ENCODE measurements around the gene SLC8B1.

Gene SLC8B1

GRCh38 chr12:113295886-113296556, 38.9 kb downstream of the SLC8B1 start:
- DNase-seq (ENCODE audit: low read depth) = no peak

GRCh38 chr12:113293100-113293499, 41.8 kb downstream of the SLC8B1 start:
- no peak overlapping the region for H3K4me3 ChIP-seq (ENCODE audit: low read length)
- TF ChIP-seq CTCF (conservative IDR thresholded peaks at IDR 0.05; ENCODE audit: low read depth, low read length) = no peak
- DNase-seq (ENCODE audit: low read depth) = no peak

More at GRCh38 chr12:113295886-113296556, 38.9 kb downstream of the SLC8B1 start:
- H3K4me3 ChIP-seq (ENCODE audit: low read length) = no peak overlapping the region
- TF ChIP-seq CTCF (conservative IDR thresholded peaks at IDR 0.05; ENCODE audit: low read depth, low read length) = no peak

- DNase-seq (ENCODE audit: low read depth) = no peak
- no peak for TF ChIP-seq CTCF (conservative IDR thresholded peaks at IDR 0.05; ENCODE audit: low read depth, low read length)
- no peak overlapping the region for H3K4me3 ChIP-seq (ENCODE audit: low read length)
These were observed 42.4 kb downstream of the SLC8B1 start for GRCh38 chr12:113292547-113292946.

GRCh38 chr12:113292091-113292490, 42.8 kb downstream of the SLC8B1 start:
- no peak for DNase-seq (ENCODE audit: low read depth)
- TF ChIP-seq CTCF (conservative IDR thresholded peaks at IDR 0.05; ENCODE audit: low read depth, low read length) = no peak
- no peak overlapping the region for H3K4me3 ChIP-seq (ENCODE audit: low read length)

GRCh38 chr12:113291586-113291985, 43.3 kb downstream of the SLC8B1 start:
- no peak overlapping the region for H3K4me3 ChIP-seq (ENCODE audit: low read length)
- no peak for TF ChIP-seq CTCF (conservative IDR thresholded peaks at IDR 0.05; ENCODE audit: low read depth, low read length)
- DNase-seq (ENCODE audit: low read depth) = no peak

- DNase-seq (ENCODE audit: low read depth) = no peak
- no peak overlapping the region for H3K4me3 ChIP-seq (ENCODE audit: low read length)
- TF ChIP-seq CTCF (conservative IDR thresholded peaks at IDR 0.05; ENCODE audit: low read depth, low read length) = no peak
These were observed 44.4 kb downstream of the SLC8B1 start for GRCh38 chr12:113290506-113290905.

GRCh38 chr12:113289361-113289760, 45.5 kb downstream of the SLC8B1 start:
- no peak for DNase-seq (ENCODE audit: low read depth)
- no peak overlapping the region for H3K4me3 ChIP-seq (ENCODE audit: low read length)
- TF ChIP-seq CTCF (conservative IDR thresholded peaks at IDR 0.05; ENCODE audit: low read depth, low read length) = no peak

All from retinal pigment epithelial cell (primary cell).